Mesenteric fat pad (tissue), 1 donor: ENCODE results near the gene MTMR2. TPM values are rescaled to one million over a fixed set of nuclear protein-coding genes. Genes with fewer than 3 reads are reported as not detected.

Experiments
- DNase-seq: peaks from one replicate; pipeline ENCODE4 v3.0.0-alpha.2; 2020; ENCODE audit warnings: low spot score
- total RNA-seq: library from RNA; stranded (reverse); fragmentation: NEBNext Ultra II Directional; extraction: Animal tissue kit (Norgen Biotek cat#: 25700); gene quantifications from one replicate; pipeline ENCODE4 v1.2.1, GENCODE V29; 2021
- donor health status: DM: yes; HTN: yes; CAD: no.

The MTMR2 gene
- total RNA-seq, 1 donor from 2014 or later, result 32.4 TPM

GRCh38 chr11:95918056-95918455 is 5.9 kb downstream of the MTMR2 start:
- DNase-seq, result no peak

- no peak for DNase-seq
Observed at GRCh38 chr11:95917193-95918036, 6.5 kb downstream of the MTMR2 start.

- no peak for DNase-seq
Observed at GRCh38 chr11:95916049-95916448, 7.9 kb downstream of the MTMR2 start.

- no peak for DNase-seq
Observed at GRCh38 chr11:95915051-95915450, 8.9 kb downstream of the MTMR2 start.

GRCh38 chr11:95913830-95914615 is 9.9 kb downstream of the MTMR2 start:
- DNase-seq, result no peak

GRCh38 chr11:95912902-95913560 is 10.9 kb downstream of the MTMR2 start:
- no peak for DNase-seq

- no peak for DNase-seq
Observed at GRCh38 chr11:95911369-95911759, 12.5 kb downstream of the MTMR2 start.

GRCh38 chr11:95910638-95911368 is 13.1 kb downstream of the MTMR2 start:
- DNase-seq, result no peak

GRCh38 chr11:95908826-95909225 is 15.1 kb downstream of the MTMR2 start:
- no peak for DNase-seq

- DNase-seq, result no peak
Observed at GRCh38 chr11:95907476-95907875, 16.4 kb downstream of the MTMR2 start.

- DNase-seq, result no peak
Observed at GRCh38 chr11:95904009-95904650, 19.8 kb downstream of the MTMR2 start.

- no peak for DNase-seq
Observed at GRCh38 chr11:95898782-95899181, 25.1 kb downstream of the MTMR2 start.

GRCh38 chr11:95897731-95898130 is 26.2 kb downstream of the MTMR2 start:
- DNase-seq, result no peak

- no peak for DNase-seq
Observed at GRCh38 chr11:95895815-95896214, 28.1 kb downstream of the MTMR2 start.

GRCh38 chr11:95892892-95893570 is 30.9 kb downstream of the MTMR2 start:
- DNase-seq, result no peak

GRCh38 chr11:95892492-95892891 is 31.4 kb downstream of the MTMR2 start:
- no peak for DNase-seq

GRCh38 chr11:95891423-95892170 is 32.3 kb downstream of the MTMR2 start:
- DNase-seq, result no peak

- DNase-seq, result no peak
Observed at GRCh38 chr11:95888852-95889251, 35.1 kb downstream of the MTMR2 start.

- DNase-seq, result no peak
Observed at GRCh38 chr11:95888439-95888838, 35.5 kb downstream of the MTMR2 start.
